GM19468 (cell line): Measurements from ENCODE around the gene DNAJC3.

Experiments
- ATAC-seq: cut with Tn5 transposase; IDR thresholded peaks from one replicate; pipeline ENCODE4 v1.9.1; 2021; ENCODE audit warnings: mild to moderate bottlenecking, moderate library complexity, moderate number of reproducible peaks; ENCODE audit not compliant: unreplicated experiment; ENCODE audit errors: extremely low read depth

DNAJC3 gene

GRCh38 chr13:95813139-95813538 is 136.2 kb downstream of the DNAJC3 start:
- no peak for ATAC-seq

- no peak for ATAC-seq
Measured at GRCh38 chr13:95814495-95814894, 137.6 kb downstream of the DNAJC3 start.

- ATAC-seq = no peak
Measured at GRCh38 chr13:95822303-95822702, 145.4 kb downstream of the DNAJC3 start.

DNA sequence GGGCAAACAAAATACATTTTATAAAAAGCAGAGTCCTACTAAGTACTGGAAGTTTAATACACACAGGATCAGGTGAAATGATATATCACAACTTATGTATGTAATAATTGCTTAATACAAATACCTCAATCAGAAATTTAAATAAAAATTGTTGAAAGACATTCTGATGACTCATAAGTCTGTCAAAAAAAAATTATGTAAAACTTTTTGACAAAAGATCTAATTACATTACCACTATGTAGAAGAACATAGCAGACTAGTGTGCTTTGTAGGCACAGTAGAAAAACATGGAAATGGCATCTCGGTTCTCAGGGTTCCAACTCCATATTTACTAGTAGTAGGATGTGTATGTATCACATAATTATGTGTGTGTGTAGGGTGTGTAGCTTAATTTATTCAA is 156.2 kb downstream of the DNAJC3 start:
- ATAC-seq = no peak

DNA sequence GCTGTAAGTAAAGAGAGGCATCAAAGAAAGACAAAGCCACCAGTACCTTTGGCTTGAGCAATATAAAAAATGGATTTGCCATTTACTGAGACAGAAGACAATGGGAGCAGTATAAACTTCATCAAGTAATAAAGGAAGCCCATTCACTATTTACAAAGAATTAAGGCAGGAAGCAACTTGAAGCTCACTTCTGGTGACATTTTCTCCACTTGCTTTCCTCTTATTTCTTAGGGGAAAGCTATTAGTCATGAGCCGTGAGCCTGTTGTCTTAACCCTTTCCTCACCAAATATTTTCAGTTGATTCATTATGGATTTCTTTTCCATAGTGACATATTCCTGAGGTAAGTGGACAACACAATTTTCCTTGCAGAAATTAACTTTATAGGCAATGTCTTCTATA is 156.8 kb downstream of the DNAJC3 start:
- ATAC-seq = no peak

GRCh38 chr13:95834134-95834765 is 157.3 kb downstream of the DNAJC3 start:
- no peak for ATAC-seq

DNA sequence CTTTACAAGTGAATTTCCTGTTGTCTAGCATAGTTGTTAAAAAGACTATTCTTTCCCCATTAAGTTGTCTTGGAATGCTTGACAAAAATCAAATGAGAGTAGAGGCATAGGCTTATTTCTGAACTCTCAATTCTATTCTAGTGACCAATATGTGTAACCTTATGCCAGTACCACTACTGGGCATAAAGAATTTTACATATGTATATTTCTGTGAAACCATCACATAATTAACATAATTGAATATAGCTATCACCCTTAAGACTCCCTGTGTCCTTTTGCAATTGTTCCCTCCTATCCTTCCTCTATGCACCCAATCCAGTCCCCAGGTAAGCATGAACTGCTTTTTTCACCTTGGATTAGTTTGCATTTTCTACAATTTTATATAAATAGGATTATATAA is 165.0 kb downstream of the DNAJC3 start:
- no peak for ATAC-seq

GRCh38 chr13:95842898-95843297 is 166.0 kb downstream of the DNAJC3 start:
- ATAC-seq = no peak
